ENCODE measurements around the gene TANGO2.

TANGO2 gene

DNA sequence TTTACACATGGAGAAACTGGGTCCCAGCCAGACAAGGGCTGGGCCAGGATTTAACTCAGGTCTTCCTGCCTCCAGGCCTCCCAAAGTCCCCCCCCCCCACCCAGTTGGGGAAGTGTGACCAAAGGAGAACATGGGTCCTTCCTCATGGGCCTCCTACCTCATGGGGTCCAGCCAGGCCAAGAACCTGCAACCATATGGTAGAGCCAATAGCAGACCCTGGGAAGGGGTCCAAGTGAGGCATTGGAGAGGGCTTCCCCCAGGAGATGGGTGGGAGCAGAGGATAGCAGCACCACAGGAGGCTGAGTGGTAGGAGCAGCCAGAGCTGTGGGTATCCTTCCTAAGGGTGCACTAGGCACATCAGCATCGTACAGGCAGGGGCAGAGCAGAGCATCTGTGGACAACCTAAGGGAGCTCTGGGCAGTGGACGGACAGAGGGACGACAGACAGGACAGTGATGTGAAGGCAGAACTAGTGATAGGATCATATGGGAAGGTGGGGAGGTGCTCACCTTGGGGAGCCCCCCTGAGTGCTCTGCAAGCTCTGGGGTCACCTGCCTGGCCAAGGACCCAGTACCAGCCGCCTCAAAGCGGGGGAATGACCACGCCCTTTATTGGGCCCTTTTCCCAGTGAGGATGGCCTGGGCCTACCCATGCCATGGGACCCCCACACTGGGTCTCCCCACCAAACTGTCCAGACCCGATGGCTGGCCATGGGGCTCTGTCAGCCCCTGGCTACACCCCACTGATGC, 8.7 kb upstream of the TANGO2 start:
- Mint-ChIP-seq H3K9me3 (no peaks in the 10 kb centered on the region), H3K4me1 (ENCODE audit: low read depth) (peaks cover 3% of the 10 kb centered on the region), H3K27me3 (peaks cover 11% of the 10 kb centered on the region), H3K27ac (no peak overlapping the region), H3K36me3 (ENCODE audit: low read depth) (no peaks in the 10 kb centered on the region), H3K4me3 (no peak overlapping the region)

DNA sequence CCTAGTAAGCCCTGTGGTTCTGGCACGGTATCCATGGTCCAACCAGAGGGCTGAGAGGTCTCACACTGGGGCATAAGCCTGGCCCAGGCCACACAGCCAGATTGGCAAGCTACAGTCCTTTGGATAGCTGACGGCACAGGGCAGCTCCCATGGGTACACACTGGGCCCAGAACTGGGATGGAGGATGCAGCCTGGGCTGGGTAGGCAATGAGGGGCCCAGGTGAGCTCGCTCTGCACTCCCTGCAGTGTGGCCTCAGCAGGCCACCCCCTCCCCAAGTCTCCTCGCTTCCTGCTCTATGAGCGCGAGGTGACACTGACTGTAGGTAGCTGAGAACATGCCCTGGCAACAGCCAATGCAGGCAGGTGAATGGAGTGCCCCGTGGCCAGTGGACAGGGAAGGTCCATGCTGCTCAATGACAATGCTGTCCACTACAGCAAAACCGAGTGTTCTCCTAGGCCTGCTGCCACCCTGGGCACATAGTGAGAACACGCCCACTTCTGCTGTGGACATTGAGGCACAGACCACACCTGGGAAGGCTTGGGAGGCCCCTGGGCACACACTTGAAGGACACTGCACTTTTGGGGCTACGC, 8.1 kb upstream of the TANGO2 start:
- no peak overlapping the region for H3K27ac Mint-ChIP-seq
- peaks cover 15% of the 10 kb centered on the region for H3K27me3 Mint-ChIP-seq
- no peaks in the 10 kb centered on the region for H3K9me3 Mint-ChIP-seq
- no peak overlapping the region for H3K4me3 Mint-ChIP-seq
- H3K4me1 Mint-ChIP-seq (ENCODE audit: low read depth) = peaks cover 8% of the 10 kb centered on the region
- H3K36me3 Mint-ChIP-seq (ENCODE audit: low read depth) = no peaks in the 10 kb centered on the region

DNA sequence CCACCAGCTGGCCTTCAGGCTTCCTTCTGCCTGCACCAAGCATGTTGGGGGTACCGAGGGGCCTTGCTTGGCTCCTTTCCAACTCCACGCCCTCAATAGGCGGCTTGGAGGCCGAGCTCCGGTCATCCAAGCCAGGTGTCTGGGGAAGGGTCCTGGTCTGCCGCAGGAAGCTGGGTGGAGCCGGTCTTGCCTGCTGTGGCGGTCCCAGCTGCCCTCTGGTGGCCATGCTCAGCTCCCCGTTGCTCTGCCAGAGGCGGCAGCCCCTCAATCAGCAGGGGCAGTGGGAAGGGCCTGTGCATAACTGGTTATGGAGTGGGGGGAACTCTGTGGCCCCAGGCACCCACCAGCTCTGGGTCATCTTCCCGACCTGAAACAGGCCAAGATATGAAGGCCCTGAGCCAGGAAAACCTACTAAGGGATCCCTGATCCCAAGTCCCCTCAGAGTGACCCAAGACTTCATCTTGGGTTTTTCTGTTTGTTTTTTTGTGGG, 7.5 kb upstream of the TANGO2 start:
- no peak overlapping the region for H3K4me3 Mint-ChIP-seq
- no peaks in the 10 kb centered on the region for H3K36me3 Mint-ChIP-seq (ENCODE audit: low read depth)
- H3K27me3 Mint-ChIP-seq = peaks cover 15% of the 10 kb centered on the region
- no peaks in the 10 kb centered on the region for H3K9me3 Mint-ChIP-seq
- peaks cover 8% of the 10 kb centered on the region for H3K4me1 Mint-ChIP-seq (ENCODE audit: low read depth)
- no peak overlapping the region for H3K27ac Mint-ChIP-seq

DNA sequence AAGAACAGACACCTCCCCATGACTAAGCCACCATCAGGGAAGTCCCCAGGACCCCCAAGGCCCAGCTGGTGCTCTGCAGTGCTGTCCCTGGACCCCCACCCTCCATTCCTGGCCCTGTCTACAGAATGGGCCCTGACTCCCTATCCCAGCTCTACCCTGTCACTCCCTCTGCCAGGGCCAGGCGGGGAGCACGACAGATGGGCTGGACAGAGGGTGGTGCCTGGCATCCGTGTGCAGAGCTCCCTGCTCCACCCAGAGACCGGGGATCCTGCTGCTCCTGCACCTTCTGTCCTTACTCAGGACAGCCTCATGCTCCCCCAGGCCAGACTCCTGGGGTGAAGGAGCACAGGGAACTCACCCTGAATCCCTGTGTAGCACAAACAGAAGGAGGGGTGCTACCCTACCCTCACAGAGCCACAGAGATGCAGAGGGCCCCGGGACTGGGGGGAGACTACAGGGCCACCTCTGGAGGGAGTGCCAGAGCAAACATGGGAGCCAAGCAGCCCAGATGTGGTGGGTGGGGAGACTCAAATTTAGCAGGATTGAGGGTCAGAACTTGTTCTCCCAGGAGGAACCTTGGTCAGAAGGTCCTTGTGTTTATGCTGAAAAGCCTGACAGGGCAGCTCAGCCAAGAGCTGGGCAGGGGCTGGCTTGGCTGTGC, 6.3 kb upstream of the TANGO2 start:
- Mint-ChIP-seq H3K4me1 (ENCODE audit: low read depth) (peaks cover 8% of the 10 kb centered on the region), H3K27ac (no peak overlapping the region), H3K27me3 (peaks cover 18% of the 10 kb centered on the region), H3K9me3 (no peaks in the 10 kb centered on the region), H3K4me3 (no peak overlapping the region), H3K36me3 (ENCODE audit: low read depth) (no peaks in the 10 kb centered on the region)

DNA sequence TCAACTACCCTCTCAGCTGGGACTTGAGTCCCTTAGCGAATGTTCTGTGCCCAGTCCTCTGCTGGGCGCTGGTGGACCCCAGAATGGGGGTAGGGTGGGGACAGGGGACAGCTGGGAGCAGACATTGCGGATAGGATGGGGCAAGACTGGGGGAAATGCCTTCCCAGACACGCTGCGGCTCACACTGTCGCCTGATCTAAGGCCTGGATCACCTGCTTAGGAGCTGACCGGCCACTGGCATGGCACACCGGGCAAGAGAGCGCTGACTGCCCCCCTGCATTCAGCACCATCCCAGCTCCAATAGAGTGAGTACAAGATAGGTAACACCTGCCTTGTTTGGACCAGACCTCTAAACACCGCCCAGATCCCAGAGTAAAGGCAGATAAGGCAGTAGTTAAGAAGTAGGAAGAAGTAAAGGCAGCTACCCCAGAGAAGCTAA, 5.7 kb upstream of the TANGO2 start:
- Mint-ChIP-seq H3K4me3 (peak overlapping the region; percentile 47), H3K9me3 (no peaks in the 10 kb centered on the region)

DNA sequence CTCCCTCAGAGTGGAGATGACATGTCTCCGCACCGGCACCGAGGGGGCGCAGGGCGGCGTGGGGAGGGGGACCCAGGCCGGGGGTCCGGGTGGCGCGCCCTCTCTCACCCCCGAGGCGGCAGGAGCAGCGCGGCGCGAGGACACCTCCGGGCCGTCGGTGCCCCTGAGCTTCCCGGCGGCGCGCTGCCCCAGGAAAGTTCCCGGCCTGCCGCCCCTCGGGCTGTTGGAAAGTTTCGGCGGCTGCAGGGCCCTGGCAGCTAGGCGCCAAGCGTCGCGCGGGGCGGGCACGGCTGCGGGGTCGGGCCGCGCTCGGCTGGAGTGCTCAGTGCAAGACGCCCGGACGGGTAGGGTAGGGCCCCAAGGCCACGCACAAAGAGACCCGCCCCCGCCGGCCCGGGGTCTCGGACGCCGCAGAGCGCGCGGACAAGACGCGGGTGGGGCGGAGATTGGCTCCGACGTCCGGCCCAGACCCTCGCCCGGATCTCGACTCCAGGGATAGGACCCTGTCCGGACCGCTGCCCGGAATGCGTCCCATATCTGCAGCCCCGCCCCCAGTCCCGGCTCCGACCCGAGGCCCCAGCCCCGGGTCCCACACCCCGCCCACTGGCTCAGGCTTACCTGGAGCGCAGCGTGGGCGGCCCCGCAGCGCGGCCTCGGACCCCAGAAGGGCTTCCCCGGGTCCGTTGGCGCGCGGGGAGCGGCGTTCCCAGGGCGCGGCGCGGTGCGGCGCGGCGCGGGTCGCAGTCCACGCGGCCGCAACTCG, 4.8 kb upstream of the TANGO2 start:
- H3K36me3 Mint-ChIP-seq (ENCODE audit: low read depth) = no peaks in the 10 kb centered on the region
- H3K27ac Mint-ChIP-seq = no peak overlapping the region
- H3K4me1 Mint-ChIP-seq (ENCODE audit: low read depth) = peaks cover 15% of the 10 kb centered on the region
- no peaks in the 10 kb centered on the region for H3K9me3 Mint-ChIP-seq
- H3K27me3 Mint-ChIP-seq = peaks cover 18% of the 10 kb centered on the region
- H3K4me3 Mint-ChIP-seq = peak overlapping the region; percentile 84

More for the DNA sequence above, 5.7 kb upstream of the TANGO2 start:
- Mint-ChIP-seq H3K27ac (no peak overlapping the region), H3K27me3 (peaks cover 18% of the 10 kb centered on the region), H3K36me3 (ENCODE audit: low read depth) (no peaks in the 10 kb centered on the region), H3K4me1 (ENCODE audit: low read depth) (peaks cover 11% of the 10 kb centered on the region)

DNA sequence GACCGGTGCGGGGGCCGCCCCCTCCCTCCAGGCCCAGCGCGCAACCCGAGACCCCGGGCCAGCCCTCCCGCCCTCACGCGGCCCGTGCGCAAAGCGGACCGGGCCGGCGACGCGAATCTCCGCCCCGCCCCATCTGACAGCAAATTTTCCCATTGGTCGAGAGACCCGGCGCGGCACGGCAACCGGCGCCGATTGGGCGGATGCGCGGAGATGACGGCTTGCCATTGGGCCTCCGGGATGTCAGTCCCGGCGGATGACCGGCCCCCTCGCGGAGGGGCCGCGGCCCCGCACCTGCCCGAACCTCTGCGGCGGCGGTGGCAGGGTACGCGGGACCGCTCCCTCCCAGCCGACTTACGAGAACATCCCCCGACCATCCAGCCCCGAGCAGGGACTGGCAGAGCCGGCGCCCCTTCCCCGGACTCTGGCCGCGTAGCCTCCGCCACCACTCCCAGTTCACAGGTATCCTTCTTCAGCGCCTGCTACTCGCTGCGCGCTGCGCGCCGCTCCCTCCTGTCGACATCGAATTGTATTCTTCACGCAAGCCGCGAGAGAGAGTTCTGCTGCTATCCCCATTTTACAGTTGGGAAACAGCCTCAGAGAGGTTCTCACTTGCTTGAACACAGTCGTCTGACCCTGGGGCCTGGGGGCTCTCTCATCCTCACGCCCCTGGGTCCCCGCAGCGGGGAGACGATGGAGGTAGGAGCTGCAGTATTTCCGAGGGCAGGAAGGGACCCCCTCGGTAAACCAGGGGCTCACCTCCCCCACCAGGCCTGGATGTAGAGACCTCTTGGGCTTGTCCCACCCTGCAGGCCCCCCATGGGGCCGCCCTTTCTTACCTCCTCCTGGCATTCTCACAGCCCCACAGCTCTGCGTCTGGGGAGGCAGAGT, 3.9 kb upstream of the TANGO2 start, which contains the start of gene ARVCF:
Gene ARVCF (minus strand): TSS at position 90 of the 888 bp plus-strand sequence. CDS start 26,029 bp downstream, outside the sequence.
- H3K4me1 Mint-ChIP-seq (ENCODE audit: low read depth) = peaks cover 19% of the 10 kb centered on the region
- no peaks in the 10 kb centered on the region for H3K36me3 Mint-ChIP-seq (ENCODE audit: low read depth)
- no peaks in the 10 kb centered on the region for H3K9me3 Mint-ChIP-seq
- H3K27ac Mint-ChIP-seq = peak within 1 kb of the TSS; percentile 58
- peak within 1 kb of the TSS; percentile 84 for H3K4me3 Mint-ChIP-seq
- peaks cover 18% of the 10 kb centered on the region for H3K27me3 Mint-ChIP-seq

DNA sequence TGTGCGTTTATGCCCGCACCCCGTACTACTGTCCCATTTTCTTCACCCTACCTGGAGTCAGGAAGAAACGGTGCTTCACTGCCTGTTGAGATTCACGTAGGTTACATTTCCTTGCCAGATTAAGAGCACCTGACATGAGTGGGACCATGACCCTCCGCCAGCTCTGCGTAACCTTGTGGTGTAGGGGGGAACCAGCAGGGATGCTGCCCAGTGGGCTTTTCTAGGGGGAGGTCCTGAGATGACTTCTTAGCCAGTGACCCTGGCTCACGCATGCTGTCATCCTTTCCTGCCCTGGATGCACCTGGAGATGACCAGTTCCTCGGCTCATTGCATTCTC, 3.3 kb upstream of the TANGO2 start:
- Mint-ChIP-seq H3K36me3 (ENCODE audit: low read depth) (no peaks in the 10 kb centered on the region), H3K27ac (no peak overlapping the region), H3K4me1 (ENCODE audit: low read depth) (peaks cover 25% of the 10 kb centered on the region), H3K9me3 (no peaks in the 10 kb centered on the region), H3K27me3 (peaks cover 18% of the 10 kb centered on the region), H3K4me3 (peak overlapping the region; percentile 84)

DNA sequence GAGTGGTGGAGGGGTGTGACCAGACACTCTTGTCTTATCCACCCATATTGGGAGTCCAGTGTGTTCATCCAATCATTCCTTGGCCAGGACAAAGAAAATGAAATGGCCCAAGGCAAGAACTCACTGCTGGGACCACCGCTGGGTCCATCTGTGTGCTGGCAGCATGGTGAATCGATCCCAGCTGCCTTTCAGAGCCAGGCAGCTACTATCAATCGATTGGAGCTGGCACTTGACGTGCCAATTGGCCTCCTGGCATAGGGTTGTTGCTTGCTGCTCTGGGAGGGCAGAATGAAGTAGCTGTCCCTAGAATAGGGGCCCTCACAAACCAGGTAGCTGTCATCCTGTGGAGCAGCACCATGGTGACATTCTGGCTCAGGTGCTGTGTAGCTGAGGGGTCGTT, 2.9 kb upstream of the TANGO2 start:
- Mint-ChIP-seq H3K4me1 (ENCODE audit: low read depth) (peaks cover 29% of the 10 kb centered on the region), H3K4me3 (peak overlapping the region; percentile 84), H3K27ac (no peak overlapping the region), H3K36me3 (ENCODE audit: low read depth) (no peaks in the 10 kb centered on the region), H3K9me3 (no peaks in the 10 kb centered on the region), H3K27me3 (peaks cover 18% of the 10 kb centered on the region)

DNA sequence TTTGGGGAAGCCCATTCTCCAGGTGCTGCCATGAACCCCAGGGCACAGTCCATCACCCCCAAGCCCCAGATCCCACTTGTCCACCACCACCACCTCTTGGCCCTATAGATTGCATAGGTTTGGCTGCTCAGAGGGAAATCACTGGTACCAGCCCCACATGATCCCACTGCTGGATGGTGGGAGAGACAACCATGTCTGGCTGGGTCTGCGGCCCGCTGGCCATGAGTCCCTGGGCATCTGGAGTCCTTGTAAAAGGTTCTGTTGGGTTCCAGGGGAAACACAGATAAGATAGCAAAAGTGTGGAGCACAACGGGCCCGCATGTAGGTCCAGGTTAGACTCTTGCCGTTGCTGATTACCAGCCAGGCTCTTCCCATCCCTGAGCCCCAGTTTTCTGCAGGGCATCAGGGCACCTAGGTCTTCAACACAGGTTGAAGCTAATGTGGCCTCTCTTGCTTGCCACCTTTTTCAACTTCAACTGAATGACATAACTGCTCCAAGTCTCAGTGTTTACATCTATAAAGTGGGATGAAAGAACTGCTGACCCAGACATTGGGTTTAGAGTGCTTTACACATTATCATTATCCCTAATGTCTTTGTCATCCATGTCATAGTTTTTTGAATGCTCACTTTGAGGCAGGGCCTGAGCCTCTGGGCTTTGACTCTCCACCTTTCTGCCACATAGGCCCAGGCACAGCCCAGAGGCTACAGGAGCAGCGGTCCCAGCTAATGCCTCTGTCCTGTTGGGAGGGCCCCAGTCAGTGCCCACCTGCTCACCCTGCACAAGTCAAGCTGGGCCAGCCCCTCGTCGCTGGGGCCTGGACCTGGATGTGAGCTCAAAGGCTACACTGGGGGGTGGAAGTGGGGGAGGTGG, 1.0 kb upstream of the TANGO2 start:
- Mint-ChIP-seq H3K36me3 (ENCODE audit: low read depth) (peaks cover 4% of the 10 kb centered on the region), H3K9me3 (no peaks in the 10 kb centered on the region), H3K27me3 (peaks cover 15% of the 10 kb centered on the region), H3K27ac (peak overlapping the region; percentile 86), H3K4me1 (ENCODE audit: low read depth) (peaks cover 34% of the 10 kb centered on the region), H3K4me3 (peak overlapping the region; percentile 81)

DNA sequence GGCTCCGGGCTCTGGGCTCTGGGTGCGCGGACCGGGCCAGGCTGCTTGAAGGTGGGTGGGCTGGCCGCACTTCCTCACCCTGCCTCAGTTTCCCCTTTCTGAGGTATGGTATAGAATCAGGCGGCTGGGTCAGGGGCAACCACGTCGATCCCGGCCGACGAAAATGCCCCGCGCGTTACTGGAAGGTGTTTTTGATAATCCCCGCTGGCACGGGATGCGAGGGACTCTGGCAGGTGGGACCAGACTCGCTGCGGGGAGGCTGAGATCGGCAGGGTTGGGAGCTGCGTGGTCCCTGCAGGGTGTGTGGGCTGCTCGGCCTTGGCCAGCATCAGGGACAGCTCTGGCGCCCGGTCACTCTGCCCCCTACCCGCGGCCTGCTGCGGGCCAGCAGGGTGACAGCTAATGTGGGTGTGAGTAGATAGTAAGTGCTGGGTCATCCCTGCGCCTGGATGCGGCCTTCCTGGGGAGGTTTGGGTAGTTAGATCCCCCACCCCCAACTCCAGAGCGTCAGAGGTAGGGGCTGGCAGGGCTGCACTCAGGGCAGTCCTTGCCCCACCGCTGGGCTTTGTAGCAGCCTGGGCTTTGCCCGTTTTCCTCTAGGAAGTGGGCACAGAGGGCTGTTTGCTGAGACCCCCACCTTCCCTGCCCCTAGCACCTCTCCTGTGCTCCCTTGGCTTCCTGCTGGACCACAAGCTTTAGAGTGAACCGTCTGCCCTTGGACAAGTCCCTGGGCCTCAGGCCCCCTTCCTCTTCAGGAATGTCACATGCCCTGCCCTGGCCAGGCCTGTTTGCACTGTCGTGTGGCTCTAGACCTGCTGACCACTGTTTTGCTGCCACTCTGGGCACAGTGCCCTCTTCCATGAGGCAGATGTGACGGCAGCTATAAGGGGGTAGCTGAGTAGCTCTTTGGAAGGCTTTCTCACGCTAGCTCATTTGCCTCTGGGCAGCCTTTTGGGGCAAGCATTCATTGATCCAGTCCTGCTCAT, 579 bp downstream of the TANGO2 start:
- no peaks in the 10 kb centered on the region for H3K9me3 Mint-ChIP-seq
- peaks cover 7% of the 10 kb centered on the region for H3K27me3 Mint-ChIP-seq
- peaks cover 4% of the 10 kb centered on the region for H3K36me3 Mint-ChIP-seq (ENCODE audit: low read depth)
- H3K4me3 Mint-ChIP-seq = peak overlapping the region; percentile 89
- peak overlapping the region; percentile 75 for H3K27ac Mint-ChIP-seq
- peaks cover 39% of the 10 kb centered on the region for H3K4me1 Mint-ChIP-seq (ENCODE audit: low read depth)

DNA sequence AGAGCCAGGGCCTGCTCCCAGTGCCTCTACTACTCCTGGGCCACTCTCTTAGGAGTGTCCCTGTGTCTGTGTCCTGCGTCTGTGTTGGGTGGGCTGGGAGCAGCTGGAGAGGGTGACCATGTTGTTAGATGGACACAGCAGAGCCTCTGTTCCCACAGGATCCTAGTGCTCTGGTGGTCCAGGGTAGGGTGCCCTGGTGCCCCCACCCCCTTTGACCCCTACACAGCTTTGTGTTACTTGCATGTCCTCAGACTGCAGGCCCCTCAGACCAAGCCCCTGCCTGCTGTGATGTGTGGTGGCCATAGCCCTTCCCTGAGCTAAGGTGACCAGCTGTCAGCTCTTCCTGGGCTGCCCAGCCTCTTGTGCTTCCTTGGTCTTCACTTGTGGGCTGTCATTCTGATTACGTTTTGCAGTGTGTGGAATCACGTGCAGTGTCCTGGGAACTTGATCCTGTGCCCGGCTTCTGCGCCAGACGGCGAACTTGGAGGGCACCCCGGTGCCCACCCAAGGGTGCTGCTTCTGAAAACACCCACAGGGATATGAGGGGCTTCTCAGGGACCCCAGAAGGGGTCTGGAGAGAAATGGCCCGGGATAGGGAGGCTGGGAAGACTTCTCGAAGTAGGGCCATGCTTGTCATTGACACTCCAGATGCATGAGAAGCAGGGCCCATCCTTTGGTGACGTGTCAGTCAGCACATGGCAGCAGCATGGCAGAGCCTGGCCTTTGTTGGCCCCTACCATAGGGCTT, 1.5 kb downstream of the TANGO2 start:
- H3K4me3 Mint-ChIP-seq = peak overlapping the region; percentile 89
- peaks cover 6% of the 10 kb centered on the region for H3K27me3 Mint-ChIP-seq
- H3K36me3 Mint-ChIP-seq (ENCODE audit: low read depth) = peaks cover 4% of the 10 kb centered on the region
- H3K27ac Mint-ChIP-seq = peak overlapping the region; percentile 75
- H3K9me3 Mint-ChIP-seq = no peaks in the 10 kb centered on the region
- peaks cover 34% of the 10 kb centered on the region for H3K4me1 Mint-ChIP-seq (ENCODE audit: low read depth)
